NCI-H69 (cell line): ENCODE data around the gene PEBP1.

Experiments
- DNase-seq: peaks from one replicate; lab custom pipeline; 2025; lab: John Stamatoyannopoulos, UW

The PEBP1 gene

GRCh38 chr12:118193958-118194357 is 58.0 kb downstream of the PEBP1 start:
- DNase-seq = peak; percentile 32
